GM12875 (cell line): ENCODE results near the gene TSPOAP1.

ENCODE experiments used
- H3K4me3 ChIP-seq: one replicate; pipeline ENCODE4 v1.5.1; 2011; ENCODE audit warnings: low read depth, low read length, control low read depth
- CTCF ChIP-seq: IDR thresholded peaks from 2 replicates; pipeline ENCODE4 v1.5.1; 2011; ENCODE audit warnings: low read depth, mild to moderate bottlenecking, control low read depth, inconsistent platforms, low read length, moderate library complexity, borderline replicate concordance; ENCODE audit not compliant: insufficient read depth

TSPOAP1 gene

GRCh38 chr17:58308173-58308984, 20.2 kb downstream of the TSPOAP1 start:
- TF ChIP-seq CTCF = 0 out of 2 replicates have a peak, but pooled peaks have one; percentile 16
- no peak overlapping the region for H3K4me3 ChIP-seq

- no peak for TF ChIP-seq CTCF
- no peak overlapping the region for H3K4me3 ChIP-seq
Measured at GRCh38 chr17:58307468-58308172, 21.0 kb downstream of the TSPOAP1 start.

- no peak overlapping the region for H3K4me3 ChIP-seq
- TF ChIP-seq CTCF = no peak
Measured at GRCh38 chr17:58306131-58306951, 22.3 kb downstream of the TSPOAP1 start.

- TF ChIP-seq CTCF = no peak
- no peak overlapping the region for H3K4me3 ChIP-seq
Measured at GRCh38 chr17:58305626-58306025, 23.0 kb downstream of the TSPOAP1 start.

GRCh38 chr17:58304750-58305486, 23.7 kb downstream of the TSPOAP1 start:
- no peak for TF ChIP-seq CTCF
- no peak overlapping the region for H3K4me3 ChIP-seq

- peak; percentile 93 for TF ChIP-seq CTCF
- H3K4me3 ChIP-seq = no peak overlapping the region
Measured at GRCh38 chr17:58303971-58304749, 24.4 kb downstream of the TSPOAP1 start.
